NCI-H2171 treated with DMSO at 0.1 percent for 48 hours (cell line): ENCODE measurements around the gene ARHGAP15.

Experiments used
- DNase-seq: peaks from one replicate; lab custom pipeline; 2025; lab: John Stamatoyannopoulos, UW

ARHGAP15 gene

GRCh38 chr2:143171817-143172216 lies 42.6 kb downstream of the ARHGAP15 start:
- peak; percentile 73 for DNase-seq

DNA sequence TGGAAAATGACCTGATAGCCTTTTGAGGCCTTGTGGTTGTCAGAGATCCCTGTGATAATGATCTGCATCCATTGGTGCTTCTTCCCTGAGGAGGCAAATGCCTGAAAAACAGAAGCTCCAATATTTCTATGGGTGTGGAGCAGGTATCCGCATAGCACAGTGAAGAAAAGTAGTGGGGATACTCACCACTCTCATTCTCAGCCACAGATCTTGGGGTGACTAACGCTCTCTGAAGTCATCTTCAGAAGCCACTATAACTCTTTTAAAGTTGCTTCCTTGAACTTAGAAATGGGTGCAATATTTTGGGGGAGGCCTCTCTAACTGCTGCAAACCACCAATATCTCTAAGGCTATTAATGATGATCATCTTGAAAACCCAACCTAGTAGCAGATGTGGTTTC lies 46.2 kb downstream of the ARHGAP15 start:
- no peak for DNase-seq

DNA sequence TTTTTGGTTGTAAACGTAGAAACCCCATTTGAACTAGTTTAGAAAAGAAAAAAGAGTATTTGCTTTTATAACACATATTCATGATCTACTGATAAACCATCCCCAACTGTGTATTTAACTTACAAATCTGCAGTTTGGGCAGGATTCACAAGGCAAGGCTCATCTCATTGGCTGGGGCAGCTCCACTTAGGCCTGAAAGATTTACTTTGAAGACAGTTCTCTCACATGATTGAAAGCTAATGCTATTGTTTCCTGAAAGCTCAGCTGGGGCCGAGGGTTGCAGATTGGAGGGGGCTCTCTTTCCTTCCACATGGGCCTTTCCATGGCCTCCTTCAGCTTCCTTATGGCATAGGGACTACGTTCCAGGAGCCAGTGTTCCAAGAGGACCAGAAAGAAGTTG lies 47.4 kb downstream of the ARHGAP15 start:
- no peak for DNase-seq

DNA sequence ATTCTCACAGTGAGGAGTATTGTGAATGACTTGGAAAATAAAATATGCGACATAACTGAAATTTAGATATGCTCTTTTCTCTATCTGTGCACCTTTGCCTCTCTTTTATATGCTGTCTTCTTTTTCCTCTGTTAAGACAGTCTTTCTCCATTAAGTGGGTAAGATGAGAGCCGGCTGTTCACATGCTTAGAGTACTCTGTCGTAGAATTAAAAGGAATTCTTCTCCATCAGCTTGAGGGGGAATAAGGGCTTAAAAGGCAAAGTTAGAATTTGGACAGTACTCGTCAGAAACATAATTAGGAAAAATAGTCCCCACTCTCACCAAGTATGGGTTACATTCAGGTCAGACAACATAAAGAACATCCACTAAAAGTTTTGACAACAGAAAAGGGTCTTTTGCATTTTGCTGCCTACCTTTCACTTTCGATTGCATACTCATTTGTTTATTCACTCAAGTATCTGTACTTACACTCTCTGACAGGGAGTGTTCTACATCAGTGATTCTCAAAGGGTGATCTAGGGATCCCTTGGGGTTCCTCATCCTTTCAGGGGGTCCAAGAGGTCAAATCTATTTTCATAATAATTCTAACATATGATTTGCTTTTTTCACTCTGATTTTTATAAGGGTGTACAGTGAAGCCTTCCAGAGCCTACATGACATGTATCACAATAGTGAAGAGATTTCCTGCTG lies 48.0 kb downstream of the ARHGAP15 start:
- DNase-seq, result no peak

DNA sequence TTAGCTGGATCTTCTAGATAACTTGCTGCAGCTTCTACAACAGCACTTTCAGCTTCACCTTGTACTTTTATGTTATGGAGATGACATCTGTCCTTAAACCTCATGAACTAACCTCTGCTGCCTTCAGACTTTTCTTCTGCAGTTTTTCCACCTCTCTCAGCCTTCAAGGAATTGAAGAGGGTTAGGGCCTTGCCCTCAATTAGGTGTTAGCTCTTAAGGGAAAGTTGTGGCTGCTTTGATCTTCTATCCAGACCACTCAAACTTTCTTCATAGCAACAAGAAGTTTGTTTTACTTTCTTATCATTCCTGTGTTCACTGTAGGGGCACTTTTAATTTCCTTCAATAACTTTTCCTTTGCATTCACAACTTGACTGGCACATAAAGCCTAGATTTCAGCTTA lies 52.3 kb downstream of the ARHGAP15 start:
- DNase-seq, result no peak

DNA sequence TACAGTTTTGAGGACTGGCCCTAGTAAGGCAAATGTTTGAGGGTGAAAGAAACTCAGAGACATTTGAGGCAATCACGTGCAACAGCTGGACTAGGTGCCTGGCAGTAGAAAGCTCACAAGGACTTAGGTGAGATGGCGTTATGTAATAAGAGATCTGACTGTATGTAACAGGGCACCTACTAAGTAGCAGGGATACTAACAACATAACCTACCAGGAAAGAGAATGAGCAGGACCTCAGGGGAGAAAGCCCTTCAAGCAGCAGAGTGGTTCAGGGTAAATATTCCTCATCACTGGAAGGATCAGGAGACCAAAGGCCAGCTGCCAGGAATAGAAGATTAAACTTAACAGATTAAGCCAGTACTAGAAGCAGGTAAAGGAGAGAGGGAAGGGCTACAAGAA lies 53.4 kb downstream of the ARHGAP15 start:
- no peak for DNase-seq

DNA sequence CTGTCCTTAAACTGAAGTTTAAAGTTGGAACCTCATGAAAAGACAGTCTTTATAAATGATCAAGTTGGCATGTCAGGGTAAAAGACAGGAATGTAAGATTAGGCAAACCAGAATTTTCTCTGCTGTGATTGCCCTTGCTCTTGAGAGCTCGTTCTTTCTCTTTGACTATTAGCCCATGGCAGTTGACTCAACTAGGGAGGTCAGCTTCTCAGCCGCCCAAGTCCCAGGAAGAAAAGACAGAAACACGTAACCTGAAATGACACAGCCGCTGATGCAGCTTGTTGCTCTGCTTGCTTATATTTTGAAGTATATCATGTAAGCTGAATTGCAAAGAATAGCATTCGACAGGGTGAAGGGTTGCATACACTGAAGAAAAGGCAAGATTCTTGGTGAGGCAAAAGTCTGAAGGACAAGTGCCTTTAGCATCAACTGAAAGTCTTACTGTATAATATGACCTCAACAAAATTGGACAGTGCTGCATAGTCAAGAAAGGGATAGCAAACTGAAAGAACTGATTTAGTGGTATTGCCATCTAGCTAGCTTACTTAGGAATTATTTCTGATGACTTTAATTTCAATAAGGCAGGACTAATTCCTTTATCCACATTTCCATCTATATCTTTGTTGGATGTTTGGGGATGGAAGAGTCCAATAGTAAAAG lies 54.7 kb downstream of the ARHGAP15 start:
- no peak for DNase-seq

- DNase-seq, result no peak
Observed at GRCh38 chr2:143186876-143187275, 57.7 kb downstream of the ARHGAP15 start.

- no peak for DNase-seq
Observed at GRCh38 chr2:143190431-143190830, 61.2 kb downstream of the ARHGAP15 start.

DNA sequence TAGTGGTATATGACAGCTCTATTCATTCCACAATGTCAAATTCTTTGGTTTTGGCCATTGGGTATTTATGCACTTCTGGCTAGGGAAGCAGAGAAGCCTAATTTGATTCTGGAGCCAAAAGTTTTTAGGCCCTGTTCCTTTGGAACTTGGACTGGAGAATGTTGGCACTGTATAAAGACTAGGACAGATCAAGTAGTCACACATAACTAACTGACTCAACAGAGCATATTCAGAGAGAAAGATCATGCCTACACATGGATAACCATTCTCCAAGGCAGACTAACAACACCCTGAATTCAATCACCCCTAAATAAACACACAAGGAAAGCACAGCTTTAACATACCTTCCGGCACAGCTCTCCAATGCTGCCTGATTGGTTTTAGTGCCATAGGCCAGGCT lies 62.9 kb downstream of the ARHGAP15 start:
- no peak for DNase-seq

GRCh38 chr2:143192716-143193115 lies 63.5 kb downstream of the ARHGAP15 start:
- peak; percentile 88 for DNase-seq

DNA sequence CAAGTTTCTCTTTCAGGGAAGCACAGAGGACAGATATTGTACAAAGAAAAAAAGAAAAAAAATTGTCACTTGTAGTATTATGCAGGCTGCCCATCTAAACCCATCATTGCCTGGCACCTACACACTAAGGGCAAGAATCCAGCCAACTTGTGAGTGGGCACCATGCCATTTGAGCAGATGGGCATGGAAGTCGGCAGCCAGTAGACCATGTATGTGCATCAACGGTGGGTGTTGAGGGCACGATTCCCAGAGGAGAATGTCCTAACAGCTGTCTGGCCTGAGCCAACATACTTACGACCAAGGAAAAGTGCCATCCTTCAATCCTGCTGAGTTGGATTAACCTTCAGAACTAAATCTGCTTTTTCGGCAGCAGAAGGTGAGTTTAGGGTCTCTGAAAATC lies 63.9 kb downstream of the ARHGAP15 start:
- DNase-seq, result peak; percentile 90

DNA sequence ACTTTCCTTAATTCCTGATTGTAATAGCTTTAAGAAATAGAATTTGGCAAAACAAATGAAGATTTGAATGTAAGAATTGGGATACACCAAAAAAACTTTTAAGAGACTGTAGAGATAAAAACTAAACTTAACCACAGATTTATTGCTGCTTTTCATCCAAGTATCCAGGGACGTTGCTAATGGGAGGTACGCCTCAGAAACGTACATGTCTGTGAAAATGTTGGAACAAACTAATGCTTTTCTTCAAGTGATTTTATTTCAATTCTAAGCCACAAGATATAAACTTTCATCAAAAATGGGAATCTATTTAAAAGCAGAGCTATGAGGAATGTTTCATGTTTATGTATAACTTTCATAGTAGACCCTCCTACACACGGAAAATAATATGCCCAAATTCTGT lies 66.3 kb downstream of the ARHGAP15 start:
- DNase-seq, result no peak

DNA sequence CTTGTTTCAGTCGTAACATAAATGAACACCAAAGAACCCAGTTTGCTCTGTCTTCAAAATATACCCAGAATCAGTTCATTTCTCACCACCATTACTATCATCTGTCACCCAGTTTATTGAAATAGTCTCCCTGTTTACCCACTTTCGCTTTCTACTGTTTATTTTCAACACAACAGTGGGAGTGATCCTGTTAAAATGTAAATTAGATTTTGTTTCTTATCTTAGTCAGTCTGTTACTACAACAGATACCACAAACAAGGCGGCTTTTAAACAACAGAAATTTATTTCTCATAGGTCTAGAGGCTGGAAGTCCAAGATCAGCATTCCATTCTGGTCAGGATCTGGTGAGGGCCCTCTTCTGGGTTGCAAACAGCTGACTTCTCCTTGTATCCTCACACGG lies 74.8 kb downstream of the ARHGAP15 start:
- no peak for DNase-seq

DNA sequence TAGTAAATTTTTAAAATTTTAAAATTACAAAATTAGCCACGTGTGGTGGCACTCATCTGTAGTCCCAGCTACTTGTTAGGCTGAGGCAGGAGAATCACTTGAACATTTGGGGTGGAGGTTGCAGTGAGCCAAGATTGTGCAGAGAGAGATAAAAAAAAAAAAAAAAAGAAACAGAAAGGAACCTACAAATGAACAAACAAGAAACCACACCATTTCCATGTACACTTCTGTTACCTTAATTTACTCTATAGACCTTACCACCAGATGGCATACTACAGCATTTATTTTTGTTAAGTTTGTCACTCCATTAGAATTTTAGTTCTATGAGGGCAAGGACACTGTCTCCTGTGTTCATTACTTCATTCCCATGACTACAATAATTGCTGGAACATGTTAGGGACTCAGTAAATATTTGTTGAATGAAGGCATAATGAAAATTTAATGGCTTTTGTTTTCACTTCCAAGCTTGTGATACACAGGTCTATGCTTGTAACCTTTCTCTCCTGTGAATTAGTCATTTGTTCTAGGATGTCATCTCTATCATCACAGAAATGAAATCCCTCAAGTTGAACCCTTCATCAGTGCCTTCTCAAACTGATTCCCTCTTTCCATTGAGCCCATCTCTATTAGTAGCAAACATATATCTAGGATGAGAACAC lies 76.0 kb downstream of the ARHGAP15 start:
- DNase-seq, result peak; percentile 48

GRCh38 chr2:143209570-143210445 lies 80.6 kb downstream of the ARHGAP15 start:
- DNase-seq, result no peak

- no peak for DNase-seq
Observed at GRCh38 chr2:143210446-143210819, 81.2 kb downstream of the ARHGAP15 start.

- no peak for DNase-seq
Observed at GRCh38 chr2:143217512-143218115, 88.4 kb downstream of the ARHGAP15 start.

GRCh38 chr2:143218621-143219020 lies 89.4 kb downstream of the ARHGAP15 start:
- no peak for DNase-seq

DNA sequence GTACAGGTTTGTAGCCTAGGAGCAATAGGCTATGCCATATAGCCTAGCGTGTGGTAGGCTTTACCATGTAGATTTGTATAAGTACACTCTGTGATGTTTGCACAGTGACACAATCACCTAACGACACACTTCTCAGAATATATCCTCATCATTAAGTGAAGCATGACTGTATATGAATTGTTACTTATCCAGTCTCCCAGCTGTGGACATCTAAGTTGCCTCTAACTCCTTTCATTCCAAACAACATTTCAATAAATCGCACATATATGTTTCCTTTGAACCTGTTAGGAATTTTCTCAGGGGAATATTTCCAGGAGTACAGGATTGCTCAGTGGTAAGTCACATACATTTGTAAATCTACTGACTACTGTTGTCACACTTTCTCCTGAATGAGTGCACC lies 90.0 kb downstream of the ARHGAP15 start:
- DNase-seq, result no peak

DNA sequence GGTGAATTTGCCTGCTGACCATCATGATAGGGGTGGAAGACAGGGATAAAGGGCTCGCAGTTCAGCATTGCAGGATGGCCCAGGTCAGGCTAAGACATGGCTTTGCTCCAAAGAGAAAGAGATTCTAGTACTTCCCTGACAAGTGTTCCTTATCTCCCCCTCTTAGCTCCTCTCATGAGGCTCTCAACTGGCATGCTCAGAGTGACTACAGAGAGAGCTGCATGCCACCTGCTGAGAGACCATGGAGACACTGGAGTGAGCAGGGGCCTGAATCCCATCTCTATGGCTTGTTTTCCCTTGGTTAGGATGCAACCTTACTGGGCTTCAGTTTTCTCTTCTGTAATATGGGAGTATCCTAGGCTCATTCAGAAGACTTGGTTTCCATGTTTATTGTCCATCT lies 94.3 kb downstream of the ARHGAP15 start:
- no peak for DNase-seq

DNA sequence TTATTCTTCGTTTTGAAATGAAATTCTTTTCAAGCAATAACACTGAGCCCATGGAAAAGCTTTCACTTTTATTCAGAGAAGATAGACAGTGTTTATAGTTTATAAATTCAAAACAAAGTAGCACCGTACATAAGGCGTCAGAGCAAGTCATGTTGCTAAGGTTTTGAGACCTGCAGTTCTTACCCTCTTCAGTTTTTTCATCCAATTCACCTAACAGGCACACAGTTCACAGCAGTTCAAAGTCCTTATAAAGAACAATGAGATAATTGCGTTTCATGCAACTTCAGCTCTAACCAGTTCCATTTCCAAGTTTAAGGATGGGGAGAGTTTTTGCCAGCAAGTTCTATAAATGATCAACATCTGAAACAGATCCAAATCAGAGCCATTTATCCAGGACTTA lies 96.7 kb downstream of the ARHGAP15 start:
- DNase-seq, result no peak
